ENCODE data around the gene ADAMTS6.

Gene ADAMTS6

DNA sequence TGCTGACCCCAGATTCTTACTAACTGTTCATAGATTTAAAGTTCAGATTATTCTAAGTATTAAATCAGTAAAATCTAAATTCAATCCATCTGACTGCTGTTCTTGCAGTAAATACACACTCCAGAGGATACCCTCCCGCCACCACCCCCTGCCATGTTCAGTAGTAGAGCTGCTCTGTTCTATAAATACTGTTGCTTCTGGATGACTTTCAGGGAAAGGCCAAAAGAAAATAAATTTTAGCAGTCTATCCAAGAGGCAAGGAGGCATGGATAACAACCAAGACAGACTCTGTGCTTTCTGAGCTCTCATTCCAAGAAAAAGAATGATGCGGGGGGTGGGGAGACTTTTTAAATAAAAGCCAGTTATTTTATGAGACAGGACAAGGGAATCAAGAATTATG lies 115.1 kb downstream of the ADAMTS6 start:
- POLR2A ChIA-PET = no interaction called here
- no peak for DNase-seq (ENCODE audit: extremely low spot score)
- TF ChIP-seq CTBP1 (IDR thresholded peaks at IDR 0.05; ENCODE audit: borderline replicate concordance) = no peak
- TF ChIP-seq L3MBTL2 (conservative IDR thresholded peaks at IDR 0.05) = no peak
- TF ChIP-seq ARNT (IDR thresholded peaks at IDR 0.05) = no peak
- TF ChIP-seq SUZ12 (IDR thresholded peaks at IDR 0.05) = no peak
- no peak for TF ChIP-seq ZNF384 (IDR thresholded peaks at IDR 0.05)
- TF ChIP-seq, protein P1, sequence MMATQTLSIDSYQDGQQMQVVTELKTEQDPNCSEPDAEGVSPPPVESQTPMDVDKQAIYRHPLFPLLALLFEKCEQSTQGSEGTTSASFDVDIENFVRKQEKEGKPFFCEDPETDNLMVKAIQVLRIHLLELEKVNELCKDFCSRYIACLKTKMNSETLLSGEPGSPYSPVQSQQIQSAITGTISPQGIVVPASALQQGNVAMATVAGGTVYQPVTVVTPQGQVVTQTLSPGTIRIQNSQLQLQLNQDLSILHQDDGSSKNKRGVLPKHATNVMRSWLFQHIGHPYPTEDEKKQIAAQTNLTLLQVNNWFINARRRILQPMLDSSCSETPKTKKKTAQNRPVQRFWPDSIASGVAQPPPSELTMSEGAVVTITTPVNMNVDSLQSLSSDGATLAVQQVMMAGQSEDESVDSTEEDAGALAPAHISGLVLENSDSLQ (IDR thresholded peaks at IDR 0.05) = no peak
- TF ChIP-seq NFRKB (IDR thresholded peaks at IDR 0.05) = no peak
- no peak for TF ChIP-seq FOXK2 (IDR thresholded peaks at IDR 0.05)
- TF ChIP-seq ELF4 (IDR thresholded peaks at IDR 0.05) = no peak
- TF ChIP-seq FOXM1 (IDR thresholded peaks at IDR 0.05; ENCODE audit: borderline replicate concordance) = no peak
- CTCF ChIA-PET = no interaction called here

- ChIA-PET POLR2A (no interaction called here), CTCF (no interaction called here)
- DNase-seq (ENCODE audit: extremely low spot score) = no peak
- TF ChIP-seq BHLHE40 (IDR thresholded peaks at IDR 0.05; ENCODE audit: borderline replicate concordance) (no peak), ELF4 (IDR thresholded peaks at IDR 0.05) (no peak), ARNT (IDR thresholded peaks at IDR 0.05) (no peak), FOXM1 (IDR thresholded peaks at IDR 0.05; ENCODE audit: borderline replicate concordance) (no peak), CTBP1 (IDR thresholded peaks at IDR 0.05; ENCODE audit: borderline replicate concordance) (no peak), FOXK2 (IDR thresholded peaks at IDR 0.05) (no peak), HDGF (IDR thresholded peaks at IDR 0.05; ENCODE audit: borderline replicate concordance) (no peak), SUZ12 (IDR thresholded peaks at IDR 0.05) (no peak), TARDBP (IDR thresholded peaks at IDR 0.05) (no peak), NFRKB (IDR thresholded peaks at IDR 0.05) (no peak), FOXA1 (IDR thresholded peaks at IDR 0.05) (no peak), SP1 (IDR thresholded peaks at IDR 0.05) (no peak), LEF1 (IDR thresholded peaks at IDR 0.05; ENCODE audit: borderline replicate concordance) (no peak), L3MBTL2 (conservative IDR thresholded peaks at IDR 0.05) (no peak), ZNF384 (IDR thresholded peaks at IDR 0.05) (no peak)
- TF ChIP-seq, protein P1 (IDR thresholded peaks at IDR 0.05) = no peak
Observed at GRCh38 chr5:65364907-65365306, 116.8 kb downstream of the ADAMTS6 start.

- TF ChIP-seq FOXK2 (IDR thresholded peaks at IDR 0.05) (no peak), ELF4 (IDR thresholded peaks at IDR 0.05) (no peak), HDGF (IDR thresholded peaks at IDR 0.05; ENCODE audit: borderline replicate concordance) (no peak), L3MBTL2 (conservative IDR thresholded peaks at IDR 0.05) (no peak), LEF1 (IDR thresholded peaks at IDR 0.05; ENCODE audit: borderline replicate concordance) (no peak)
- ChIA-PET CTCF (no interaction called here), POLR2A (no interaction called here)
- DNase-seq (ENCODE audit: extremely low spot score) = no peak
Observed at GRCh38 chr5:65363499-65363898, 118.2 kb downstream of the ADAMTS6 start.

DNA sequence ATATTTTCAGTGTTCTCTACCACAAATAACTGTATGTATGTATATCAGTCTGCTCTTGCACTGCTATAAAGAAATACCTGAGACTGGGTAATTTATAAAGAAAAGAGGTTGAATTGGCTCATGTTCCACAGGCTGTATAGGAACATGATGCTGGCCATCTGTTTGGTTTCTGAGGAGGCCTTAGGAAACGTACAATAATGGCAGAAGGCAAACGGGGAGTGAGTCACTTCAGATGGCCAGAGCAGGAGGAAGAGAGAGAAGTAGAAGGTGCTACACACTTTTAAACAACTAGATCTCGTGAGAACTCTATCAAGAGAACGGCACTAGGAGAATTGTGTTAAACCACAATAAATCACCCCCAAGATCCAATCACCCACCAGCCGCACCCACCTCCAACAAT lies 121.7 kb downstream of the ADAMTS6 start:
- ChIA-PET POLR2A (no interaction called here), CTCF (no interaction called here)
- DNase-seq (ENCODE audit: extremely low spot score) = no peak
- TF ChIP-seq ZNF384 (IDR thresholded peaks at IDR 0.05) (no peak), SP1 (IDR thresholded peaks at IDR 0.05) (no peak), TARDBP (IDR thresholded peaks at IDR 0.05) (no peak), FOXM1 (IDR thresholded peaks at IDR 0.05; ENCODE audit: borderline replicate concordance) (no peak), FOXA1 (IDR thresholded peaks at IDR 0.05) (no peak), L3MBTL2 (conservative IDR thresholded peaks at IDR 0.05) (no peak), NFRKB (IDR thresholded peaks at IDR 0.05) (no peak), FOXK2 (IDR thresholded peaks at IDR 0.05) (no peak), ELF4 (IDR thresholded peaks at IDR 0.05) (no peak), ARNT (IDR thresholded peaks at IDR 0.05) (no peak), LEF1 (IDR thresholded peaks at IDR 0.05; ENCODE audit: borderline replicate concordance) (no peak), SUZ12 (IDR thresholded peaks at IDR 0.05) (no peak), CTBP1 (IDR thresholded peaks at IDR 0.05; ENCODE audit: borderline replicate concordance) (no peak), BHLHE40 (IDR thresholded peaks at IDR 0.05; ENCODE audit: borderline replicate concordance) (no peak), HDGF (IDR thresholded peaks at IDR 0.05; ENCODE audit: borderline replicate concordance) (no peak)
- TF ChIP-seq, protein P1 (IDR thresholded peaks at IDR 0.05) = no peak

GRCh38 chr5:65359569-65359968 lies 122.2 kb downstream of the ADAMTS6 start:
- no peak for TF ChIP-seq ZNF384 (IDR thresholded peaks at IDR 0.05)
- TF ChIP-seq CTBP1 (IDR thresholded peaks at IDR 0.05; ENCODE audit: borderline replicate concordance) = no peak
- TF ChIP-seq LEF1 (IDR thresholded peaks at IDR 0.05; ENCODE audit: borderline replicate concordance) = no peak
- no peak for TF ChIP-seq HDGF (IDR thresholded peaks at IDR 0.05; ENCODE audit: borderline replicate concordance)
- TF ChIP-seq FOXM1 (IDR thresholded peaks at IDR 0.05; ENCODE audit: borderline replicate concordance) = no peak
- TF ChIP-seq SUZ12 (IDR thresholded peaks at IDR 0.05) = no peak
- TF ChIP-seq TARDBP (IDR thresholded peaks at IDR 0.05) = no peak
- ChIA-PET CTCF (no interaction called here), POLR2A (no interaction called here)
- DNase-seq (ENCODE audit: extremely low spot score) = no peak

DNA sequence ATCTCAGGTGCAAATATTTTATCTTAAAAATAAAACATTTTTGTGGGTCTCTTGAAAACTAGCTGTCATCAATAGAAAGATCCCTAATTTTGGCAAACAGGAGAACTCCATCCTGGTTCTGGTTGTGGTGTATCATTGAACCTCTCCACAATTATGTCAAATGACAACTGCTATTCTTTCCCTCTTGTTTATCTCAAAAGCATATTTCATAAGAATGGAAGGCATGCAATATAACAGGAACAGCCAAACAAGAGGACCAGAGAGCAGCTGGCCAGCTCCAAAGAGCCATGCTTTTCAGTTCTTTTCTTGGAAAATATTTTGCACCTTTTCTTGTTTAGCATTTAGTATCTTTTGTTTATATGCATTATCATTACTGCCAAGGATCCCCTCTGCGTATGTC lies 125.4 kb downstream of the ADAMTS6 start:
- CTCF ChIA-PET = no interaction called here
- TF ChIP-seq SP1 (IDR thresholded peaks at IDR 0.05) = no peak
- TF ChIP-seq FOXM1 (IDR thresholded peaks at IDR 0.05; ENCODE audit: borderline replicate concordance) = no peak
- TF ChIP-seq SUZ12 (IDR thresholded peaks at IDR 0.05) = no peak
- no peak for TF ChIP-seq ARNT (IDR thresholded peaks at IDR 0.05)
- no peak for TF ChIP-seq L3MBTL2 (conservative IDR thresholded peaks at IDR 0.05)
- no peak for TF ChIP-seq HDGF (IDR thresholded peaks at IDR 0.05; ENCODE audit: borderline replicate concordance)
- TF ChIP-seq TARDBP (IDR thresholded peaks at IDR 0.05) = no peak
- TF ChIP-seq BHLHE40 (IDR thresholded peaks at IDR 0.05; ENCODE audit: borderline replicate concordance) = no peak
- TF ChIP-seq LEF1 (IDR thresholded peaks at IDR 0.05; ENCODE audit: borderline replicate concordance) = no peak
- TF ChIP-seq NFRKB (IDR thresholded peaks at IDR 0.05) = no peak
- no peak for TF ChIP-seq CTBP1 (IDR thresholded peaks at IDR 0.05; ENCODE audit: borderline replicate concordance)
- TF ChIP-seq FOXA1 (IDR thresholded peaks at IDR 0.05) = no peak
- TF ChIP-seq ZNF384 (IDR thresholded peaks at IDR 0.05) = no peak
- TF ChIP-seq, protein P1 (IDR thresholded peaks at IDR 0.05) = no peak
- no peak for TF ChIP-seq ELF4 (IDR thresholded peaks at IDR 0.05)
- no peak for TF ChIP-seq FOXK2 (IDR thresholded peaks at IDR 0.05)
- DNase-seq (ENCODE audit: extremely low spot score) = no peak
- POLR2A ChIA-PET = no interaction called here
